Epithelial cell of proximal tubule (primary cell): ENCODE measurements around the gene CACNA1A. TPM values are rescaled to one million over a fixed set of nuclear protein-coding genes. Genes with fewer than 3 reads are reported as not detected.
"Not testable (repeated sequence)": the region's sequence is repeated elsewhere in the genome, so short reads cannot be mapped to it uniquely, and the experiment has no call there.

ENCODE experiments used
- DNase-seq: peaks from one replicate; pipeline ENCODE4 v3.0.0-alpha.2; 2011; ENCODE audit warnings: low read depth
- H3K4me3 ChIP-seq: 2 replicates; pipeline ENCODE4 v1.5.1; 2011; ENCODE audit warnings: low read depth, mild to moderate bottlenecking, low read length
- CTCF ChIP-seq: conservative IDR thresholded peaks from 2 replicates; pipeline ENCODE4 v1.5.1; 2012; ENCODE audit warnings: low read depth, mild to moderate bottlenecking, low read length
- total RNA-seq: library from RNA; depleted of rRNA; stranded (reverse); fragments of >200 nt; gene quantifications from 2 replicates; pipeline ENCODE4 v1.2.3, GENCODE V29; 2015

CACNA1A gene
- total RNA-seq, 1 donor from 2014 or later, result 0.98 TPM

GRCh38 chr19:13176345-13176744 is 329.9 kb downstream of the CACNA1A start:
- no peak for TF ChIP-seq CTCF
- DNase-seq, result no peak

GRCh38 chr19:13173139-13173737 is 333.0 kb downstream of the CACNA1A start:
- no peak overlapping the region for H3K4me3 ChIP-seq
- TF ChIP-seq CTCF, result no peak
- no peak for DNase-seq

More at GRCh38 chr19:13176345-13176744, 329.9 kb downstream of the CACNA1A start:
- no peak overlapping the region for H3K4me3 ChIP-seq

- H3K4me3 ChIP-seq, result no peak overlapping the region
- DNase-seq, result no peak
- TF ChIP-seq CTCF, result no peak
These were observed 333.7 kb downstream of the CACNA1A start for GRCh38 chr19:13172346-13173138.

GRCh38 chr19:13171146-13171545 is 335.1 kb downstream of the CACNA1A start:
- TF ChIP-seq CTCF, result no peak
- no peak overlapping the region for H3K4me3 ChIP-seq
- DNase-seq, result no peak

- no peak overlapping the region for H3K4me3 ChIP-seq
- no peak for TF ChIP-seq CTCF
- DNase-seq, result no peak
These were observed 336.5 kb downstream of the CACNA1A start for GRCh38 chr19:13169769-13170168.

GRCh38 chr19:13166151-13166550 is 340.1 kb downstream of the CACNA1A start:
- not testable (repeated sequence) for H3K4me3 ChIP-seq, DNase-seq

GRCh38 chr19:13165162-13165997 is 340.9 kb downstream of the CACNA1A start:
- no peak for DNase-seq
- H3K4me3 ChIP-seq, result no peak overlapping the region
- TF ChIP-seq CTCF, result no peak
